Putamen (tissue), 1 donor: Measurements from ENCODE around the gene IL11.
"Not testable (repeated sequence)": the region's sequence is repeated elsewhere in the genome, so short reads cannot be mapped to it uniquely, and the experiment has no call there.

ENCODE experiments used
- DNase-seq: peaks from one replicate; pipeline ENCODE4 v3.0.0-alpha.2; 2016; ENCODE audit warnings: low spot score

Gene IL11

DNA sequence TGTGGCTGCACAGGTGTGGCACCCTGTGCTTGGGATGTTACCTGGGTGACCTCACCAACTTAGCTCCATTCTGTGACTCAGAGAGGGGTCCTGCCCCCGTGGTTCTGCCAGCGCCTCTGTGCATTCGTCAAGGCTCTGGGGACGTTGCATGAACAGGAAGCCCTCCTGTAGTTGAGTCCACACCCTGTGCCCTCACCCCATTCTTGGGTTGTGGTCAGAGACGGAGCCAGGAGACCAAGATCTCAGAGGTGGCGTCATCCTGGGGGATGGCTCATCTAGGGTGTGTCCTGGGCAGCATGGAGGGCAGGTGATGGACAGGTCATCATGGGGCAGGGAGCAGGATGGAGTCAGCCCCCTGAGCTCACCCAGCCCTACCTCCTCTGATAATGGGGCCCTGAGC lies 18.2 kb downstream of the IL11 start:
- no peak for DNase-seq

GRCh38 chr19:55350620-55351315 lies 19.5 kb downstream of the IL11 start:
- no peak for DNase-seq

GRCh38 chr19:55348317-55349034 lies 21.8 kb downstream of the IL11 start:
- DNase-seq = no peak

DNA sequence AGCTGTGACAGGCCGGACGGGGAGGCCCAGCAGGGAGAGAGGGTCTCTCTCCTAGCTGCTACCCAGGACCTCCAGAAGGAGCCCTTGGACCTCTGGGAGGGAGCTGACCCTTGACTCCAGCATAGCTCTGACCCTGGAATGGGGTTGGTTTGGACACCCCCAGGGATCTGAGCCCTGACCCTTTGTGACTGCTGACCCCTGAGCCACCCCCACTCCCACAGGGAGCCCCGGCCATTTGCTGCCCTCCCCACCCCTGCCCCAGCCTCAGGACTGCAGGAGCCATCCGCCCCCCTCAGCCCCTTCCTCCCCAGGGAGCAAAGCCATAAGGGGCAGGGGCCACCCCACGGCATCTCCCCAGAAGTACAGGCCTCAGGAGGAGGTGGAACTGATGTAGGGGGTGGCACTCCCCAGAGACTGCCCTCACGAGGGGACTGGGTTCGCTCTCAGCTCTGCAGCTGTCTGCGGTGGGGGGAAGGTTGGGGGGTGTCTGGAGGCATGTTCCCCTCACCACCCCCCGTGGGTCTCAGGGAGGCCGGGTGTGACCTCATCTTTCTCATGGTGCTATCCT lies 22.7 kb downstream of the IL11 start:
- DNase-seq = no peak

DNA sequence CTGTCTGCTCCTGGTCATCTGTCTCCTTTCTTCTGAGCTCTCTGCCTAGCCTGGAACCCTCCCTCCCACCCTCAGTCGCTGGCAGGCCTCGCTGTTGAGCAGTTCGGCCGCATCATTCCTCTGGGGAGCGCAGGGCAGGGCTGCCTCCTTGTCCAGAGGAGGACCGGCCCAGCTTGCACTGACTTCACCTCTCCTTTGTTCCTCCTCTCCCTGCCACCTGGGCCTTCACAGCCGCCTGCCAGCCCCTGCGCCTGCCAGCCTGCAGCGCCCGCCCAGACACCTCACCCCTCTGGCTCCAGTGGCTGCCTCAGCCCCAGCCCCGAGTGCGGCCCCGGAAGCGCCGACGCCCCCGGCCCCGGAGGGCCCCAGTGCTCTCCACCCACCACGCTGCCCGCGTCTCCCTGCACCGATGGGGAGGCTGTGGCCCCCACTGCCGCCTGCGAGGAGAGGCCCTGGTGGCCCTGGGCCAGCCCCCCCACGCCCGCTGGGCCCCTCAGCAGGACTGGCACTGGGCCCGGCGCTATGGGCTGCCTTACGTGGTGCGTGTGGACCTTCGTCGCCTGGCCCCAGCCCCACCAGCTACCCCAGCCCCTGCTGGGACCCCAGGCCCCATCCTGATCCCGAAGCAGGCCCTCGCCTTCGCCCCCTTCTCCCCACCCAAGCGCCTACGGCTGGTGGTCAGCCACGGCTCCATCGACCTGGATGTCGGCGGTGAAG lies 23.4 kb downstream of the IL11 start:
- DNase-seq = no peak

DNA sequence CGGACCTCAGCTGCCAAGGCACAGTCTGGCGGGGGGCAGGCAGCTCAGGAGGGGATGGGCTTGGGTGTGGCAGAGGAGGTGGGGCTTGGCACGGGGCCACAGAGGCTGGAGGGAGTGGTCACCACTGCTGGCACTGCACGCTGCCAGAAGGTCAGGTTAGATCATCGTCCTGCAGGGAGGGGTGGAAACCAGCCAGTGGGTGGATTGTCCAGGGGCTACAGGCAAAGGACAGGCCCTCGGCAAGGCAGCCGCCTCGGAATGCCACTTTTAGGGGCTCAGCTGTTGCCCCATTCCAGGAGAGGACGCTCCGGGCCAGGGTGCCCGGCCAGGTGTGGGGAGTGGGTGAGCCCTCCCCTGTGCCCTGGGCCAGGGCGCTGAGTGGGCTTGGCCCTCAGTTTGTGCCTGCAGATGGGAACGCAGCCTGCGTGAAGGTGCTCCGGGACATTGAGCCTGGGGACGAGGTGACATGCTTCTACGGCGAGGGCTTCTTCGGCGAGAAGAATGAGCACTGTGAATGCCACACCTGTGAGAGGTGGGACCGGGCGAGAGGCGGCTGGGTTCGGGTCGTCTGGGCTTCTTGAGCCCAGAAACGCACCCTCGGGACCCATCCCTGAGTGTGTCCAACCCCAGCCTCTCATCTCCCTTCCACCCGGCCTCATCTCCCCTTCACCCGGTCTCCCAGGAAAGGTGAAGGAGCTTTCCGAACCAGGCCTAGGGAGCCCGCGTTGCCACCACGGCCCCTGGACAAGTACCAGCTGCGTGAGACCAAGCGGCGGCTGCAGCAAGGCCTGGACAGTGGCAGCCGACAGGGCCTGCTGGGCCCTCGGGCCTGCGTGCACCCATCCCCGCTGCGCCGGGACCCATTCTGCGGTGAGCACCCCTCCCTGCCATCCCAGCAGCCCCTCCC lies 24.2 kb downstream of the IL11 start:
- no peak for DNase-seq

DNA sequence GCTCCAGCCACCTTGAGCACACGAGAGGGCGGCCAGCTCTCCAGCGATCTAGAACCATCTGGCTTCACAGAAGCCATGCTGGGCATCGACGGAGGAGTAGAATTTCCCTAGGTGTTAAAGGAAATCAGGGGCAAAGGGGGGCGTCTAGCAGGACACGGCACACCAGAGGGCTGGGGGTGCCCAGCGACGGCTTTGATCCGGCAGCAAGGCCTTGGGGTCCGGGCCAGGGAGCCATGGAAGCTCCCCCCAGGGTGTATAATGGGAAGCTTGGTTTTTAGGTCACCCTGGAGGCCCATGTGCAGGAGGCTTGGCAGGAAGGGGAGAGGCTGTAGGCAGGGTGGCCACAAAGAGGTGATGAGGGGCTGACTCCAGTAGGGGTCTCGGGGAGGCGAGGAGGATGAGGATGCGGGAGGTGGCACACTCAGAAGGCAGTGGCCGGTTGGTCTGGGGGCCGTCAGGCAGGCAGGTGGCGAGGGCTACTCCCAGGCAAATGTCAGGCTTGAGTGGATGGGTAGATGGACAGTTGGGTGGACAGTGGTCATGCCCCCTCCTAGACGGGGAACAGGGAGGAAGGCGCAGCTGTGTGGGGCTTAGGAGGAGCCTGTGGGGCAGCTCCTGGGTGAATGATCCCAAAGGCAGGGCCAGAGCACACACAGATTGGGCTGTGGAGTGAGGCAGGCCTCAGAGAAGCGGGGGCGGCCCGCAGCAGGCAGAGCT lies 25.0 kb downstream of the IL11 start:
- DNase-seq = no peak

DNA sequence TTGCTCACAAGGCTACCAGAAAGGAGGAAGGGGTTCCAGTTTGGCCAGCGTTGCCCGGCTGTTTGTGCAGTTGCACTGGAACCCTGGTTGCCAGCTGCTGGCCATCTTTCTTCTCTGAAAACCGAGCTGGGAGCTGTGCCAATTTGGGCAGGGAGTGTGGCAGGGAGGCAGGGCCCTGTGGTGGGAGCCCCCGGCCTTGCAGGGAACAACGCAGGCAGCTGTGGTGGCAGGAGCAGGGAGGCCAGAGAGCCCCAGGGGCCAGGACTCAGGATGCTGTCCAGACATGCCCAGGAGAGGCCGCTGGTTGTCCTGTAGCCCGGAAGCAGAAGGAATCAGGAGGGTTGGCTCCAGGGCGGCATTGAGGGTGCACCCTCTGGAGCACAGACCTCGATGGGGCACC lies 25.8 kb downstream of the IL11 start:
- DNase-seq = peak; percentile 48

DNA sequence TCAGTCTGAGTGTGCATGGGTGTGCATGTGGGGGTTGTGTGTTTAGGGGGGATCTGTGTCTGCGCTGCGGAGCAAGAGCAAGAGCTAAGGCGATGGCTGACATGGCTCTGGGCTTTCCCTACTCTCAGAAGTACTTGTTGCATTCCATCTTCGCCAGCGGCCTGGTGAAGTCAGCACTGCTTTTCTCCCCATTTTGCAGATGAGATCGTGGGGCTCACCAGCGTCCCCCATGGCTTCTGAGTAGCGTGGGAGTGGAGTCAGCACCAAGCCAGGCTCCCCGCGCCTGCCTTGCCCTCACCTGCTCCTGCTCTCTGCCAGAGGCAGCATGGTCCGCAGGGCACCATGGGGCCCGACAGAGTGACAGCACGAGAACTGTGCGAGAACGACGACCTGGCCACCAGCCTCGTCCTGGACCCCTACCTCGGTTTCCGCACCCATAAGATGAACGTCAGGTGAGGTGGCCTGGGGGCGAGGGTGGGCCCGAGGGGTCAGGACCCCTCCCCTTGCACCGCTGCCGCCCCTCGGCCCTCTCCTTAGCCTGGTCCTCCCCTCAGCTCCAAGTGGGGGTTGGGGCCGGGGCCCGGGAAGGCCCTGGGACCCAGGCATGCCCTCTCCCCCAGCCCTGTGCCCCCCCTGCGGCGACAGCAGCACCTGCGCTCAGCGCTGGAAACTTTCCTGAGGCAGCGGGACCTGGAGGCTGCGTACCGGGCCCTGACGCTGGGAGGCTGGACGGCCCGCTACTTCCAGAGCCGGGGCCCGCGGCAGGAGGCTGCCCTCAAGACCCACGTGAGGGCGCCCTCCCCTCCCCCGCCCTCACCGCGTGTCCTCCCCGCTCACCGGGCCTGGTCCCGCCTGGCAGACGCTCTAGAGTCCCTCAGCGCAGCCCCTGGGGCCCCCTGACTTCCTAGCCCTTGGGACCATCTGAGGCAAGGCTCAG lies 28.4 kb downstream of the IL11 start:
- DNase-seq = no peak

GRCh38 chr19:55341171-55341588 lies 29.1 kb downstream of the IL11 start:
- DNase-seq = peak; percentile 69

DNA sequence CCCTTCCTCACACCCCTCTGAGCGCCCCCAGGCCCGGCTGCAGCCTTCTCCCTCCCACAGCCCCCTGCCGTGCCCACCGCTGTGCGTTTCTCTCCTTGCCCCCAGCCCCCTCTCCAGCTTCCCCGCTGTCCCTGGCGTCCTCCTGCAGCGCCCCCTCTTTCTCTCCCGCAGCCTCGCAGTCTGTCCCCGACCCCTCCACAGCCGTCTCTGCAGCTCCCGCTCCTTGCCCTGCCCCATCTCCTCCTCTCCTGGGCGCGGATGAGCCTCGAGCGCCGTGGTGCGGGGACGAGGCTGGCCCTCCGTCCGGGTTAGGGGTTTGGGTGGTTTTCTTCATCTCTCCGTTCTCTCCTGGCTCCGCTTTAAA lies 29.5 kb downstream of the IL11 start:
- no peak for DNase-seq

- no peak for DNase-seq
These were observed 30.1 kb downstream of the IL11 start for GRCh38 chr19:55339889-55340783.

GRCh38 chr19:55339105-55339888 lies 31.0 kb downstream of the IL11 start, which contains the start of gene KMT5C:
KMT5C (plus strand) TSS chr19:55339876; CDS start chr19:55341937, 2,061 bp downstream.
- peak; percentile 100 for DNase-seq

DNA sequence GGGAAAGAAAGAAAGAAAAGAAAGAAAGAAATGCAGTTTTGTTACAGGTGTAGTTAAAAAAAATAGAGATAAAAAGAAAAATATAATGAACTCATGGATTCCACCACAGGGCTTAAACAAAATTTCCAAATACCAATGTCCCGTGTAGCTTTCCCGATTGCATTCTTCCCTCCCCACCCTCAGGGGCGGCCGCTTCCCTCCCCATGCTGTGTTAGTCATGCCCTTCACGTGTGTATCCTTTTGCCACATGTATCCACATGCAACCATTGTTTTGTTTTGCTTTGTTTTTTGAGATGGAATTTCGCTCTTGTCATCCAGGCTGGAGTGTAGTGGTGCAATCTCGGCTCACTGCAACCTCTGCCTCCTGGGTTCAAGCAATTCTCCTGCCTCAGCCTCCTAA lies 34.2 kb downstream of the IL11 start:
- no peak for DNase-seq

- no peak for DNase-seq
These were observed 36.4 kb downstream of the IL11 start for GRCh38 chr19:55333870-55334269.

DNA sequence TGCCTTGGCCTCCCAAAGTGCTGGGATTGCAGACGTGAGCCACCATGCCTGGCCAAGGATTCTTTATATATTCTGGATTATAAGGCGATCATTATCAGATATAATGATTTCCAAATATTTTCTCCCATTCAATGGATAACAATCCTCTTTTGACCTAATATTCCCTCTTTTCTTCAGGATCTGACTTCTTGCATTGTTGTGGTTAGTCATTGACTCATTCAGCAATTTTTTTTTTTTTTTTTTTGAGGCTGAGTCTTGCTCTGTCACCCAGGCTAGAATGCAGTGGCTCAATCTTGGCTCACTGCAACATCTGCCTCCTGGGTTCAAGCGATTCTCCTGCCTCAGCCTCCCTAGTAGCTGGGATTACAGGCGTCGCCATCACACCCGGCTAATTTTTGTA lies 40.5 kb downstream of the IL11 start:
- not testable (repeated sequence) for DNase-seq

GRCh38 chr19:55328774-55329318 lies 41.4 kb downstream of the IL11 start:
- not testable (repeated sequence) for DNase-seq

- no peak for DNase-seq
These were observed 45.1 kb downstream of the IL11 start, which contains the start of gene TMEM150B for GRCh38 chr19:55325172-55325571. TMEM150B (minus strand) TSS chr19:55325341; CDS start chr19:55321036, 4,305 bp downstream.
